ENCODE measurements around the gene TGFBR3L. TPM values are rescaled to one million over a fixed set of nuclear protein-coding genes. Genes with fewer than 3 reads are reported as not detected.

Gene TGFBR3L
- total RNA-seq, 2 donors from 2014 or later = 9.9 TPM; not detected in 1

DNA sequence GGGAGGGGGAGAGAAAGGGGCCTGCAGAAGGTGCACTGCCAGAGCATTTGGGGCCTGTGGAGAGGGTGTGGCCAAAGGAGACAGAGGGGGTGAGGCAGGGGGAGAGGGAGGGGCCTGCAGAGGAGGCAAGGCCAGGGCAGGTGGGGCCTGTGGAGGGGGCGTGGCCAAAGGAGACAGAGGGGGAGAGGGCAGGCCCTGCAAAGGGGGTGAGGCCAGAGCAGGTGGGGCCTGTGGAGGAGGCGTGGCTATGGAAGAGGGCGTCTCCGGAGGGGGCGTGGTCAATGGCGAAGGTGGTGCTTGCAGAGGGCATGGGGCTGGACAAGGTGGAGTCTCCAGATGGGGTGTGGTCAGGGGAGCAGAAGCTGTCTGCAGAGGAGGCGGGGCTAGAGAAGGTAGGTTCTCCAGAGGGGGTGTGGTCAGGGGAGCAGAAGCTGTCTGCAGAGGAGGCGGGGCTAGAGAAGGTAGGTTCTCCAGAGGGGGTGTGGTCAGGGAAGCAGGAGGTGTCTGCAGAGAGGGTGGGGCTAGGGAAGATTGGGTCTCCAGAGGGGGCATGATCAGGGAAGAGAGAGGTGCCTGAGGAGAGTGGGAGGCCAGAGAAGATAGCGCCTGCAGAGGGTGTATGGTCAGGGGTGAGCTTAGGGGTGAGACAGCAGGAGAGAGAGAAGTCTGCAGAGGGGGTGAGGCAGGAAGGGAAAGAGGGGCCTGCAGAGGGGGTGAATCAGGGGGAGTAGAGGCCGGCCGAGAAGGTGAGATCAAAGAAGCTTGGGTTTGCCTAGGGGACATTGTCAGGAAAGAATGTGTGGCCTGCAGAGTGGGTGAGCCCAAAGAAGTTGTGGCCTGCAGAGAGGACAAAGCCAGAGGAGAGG is 43.8 kb upstream of the TGFBR3L start:
- ATAC-seq = no peak
- Histone ChIP-seq H3K36me3 (replicated peaks in 1 of 2; ENCODE audit: insufficient read depth in 1 of 2, low read depth in 2 of 2) (no peaks in the 10 kb centered on the region), H3K4me1 (peaks cover 54% of the 10 kb centered on the region), H3K27me3 (no peaks in the 10 kb centered on the region), H3K27ac (peak overlapping the region in 3 of 4 donors; percentile 76 to 85 (median 81)), H3K4me3 (no peak overlapping the region), H3K9me3 (no peaks in the 10 kb centered on the region)
- DNase-seq = peak; percentile 66 to 71 (median 70)
- TF ChIP-seq, protein P1, sequence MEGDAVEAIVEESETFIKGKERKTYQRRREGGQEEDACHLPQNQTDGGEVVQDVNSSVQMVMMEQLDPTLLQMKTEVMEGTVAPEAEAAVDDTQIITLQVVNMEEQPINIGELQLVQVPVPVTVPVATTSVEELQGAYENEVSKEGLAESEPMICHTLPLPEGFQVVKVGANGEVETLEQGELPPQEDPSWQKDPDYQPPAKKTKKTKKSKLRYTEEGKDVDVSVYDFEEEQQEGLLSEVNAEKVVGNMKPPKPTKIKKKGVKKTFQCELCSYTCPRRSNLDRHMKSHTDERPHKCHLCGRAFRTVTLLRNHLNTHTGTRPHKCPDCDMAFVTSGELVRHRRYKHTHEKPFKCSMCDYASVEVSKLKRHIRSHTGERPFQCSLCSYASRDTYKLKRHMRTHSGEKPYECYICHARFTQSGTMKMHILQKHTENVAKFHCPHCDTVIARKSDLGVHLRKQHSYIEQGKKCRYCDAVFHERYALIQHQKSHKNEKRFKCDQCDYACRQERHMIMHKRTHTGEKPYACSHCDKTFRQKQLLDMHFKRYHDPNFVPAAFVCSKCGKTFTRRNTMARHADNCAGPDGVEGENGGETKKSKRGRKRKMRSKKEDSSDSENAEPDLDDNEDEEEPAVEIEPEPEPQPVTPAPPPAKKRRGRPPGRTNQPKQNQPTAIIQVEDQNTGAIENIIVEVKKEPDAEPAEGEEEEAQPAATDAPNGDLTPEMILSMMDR (IDR thresholded peaks at IDR 0.05) = no peak
- no peak for TF ChIP-seq POLR2A (IDR thresholded peaks at IDR 0.05)
- intact Hi-C loops (cut with DNase I) = no loop called here
- WGBS, 2 donors = 52 to 57% methylated on average over 11 of the region's 11 CpGs

DNA sequence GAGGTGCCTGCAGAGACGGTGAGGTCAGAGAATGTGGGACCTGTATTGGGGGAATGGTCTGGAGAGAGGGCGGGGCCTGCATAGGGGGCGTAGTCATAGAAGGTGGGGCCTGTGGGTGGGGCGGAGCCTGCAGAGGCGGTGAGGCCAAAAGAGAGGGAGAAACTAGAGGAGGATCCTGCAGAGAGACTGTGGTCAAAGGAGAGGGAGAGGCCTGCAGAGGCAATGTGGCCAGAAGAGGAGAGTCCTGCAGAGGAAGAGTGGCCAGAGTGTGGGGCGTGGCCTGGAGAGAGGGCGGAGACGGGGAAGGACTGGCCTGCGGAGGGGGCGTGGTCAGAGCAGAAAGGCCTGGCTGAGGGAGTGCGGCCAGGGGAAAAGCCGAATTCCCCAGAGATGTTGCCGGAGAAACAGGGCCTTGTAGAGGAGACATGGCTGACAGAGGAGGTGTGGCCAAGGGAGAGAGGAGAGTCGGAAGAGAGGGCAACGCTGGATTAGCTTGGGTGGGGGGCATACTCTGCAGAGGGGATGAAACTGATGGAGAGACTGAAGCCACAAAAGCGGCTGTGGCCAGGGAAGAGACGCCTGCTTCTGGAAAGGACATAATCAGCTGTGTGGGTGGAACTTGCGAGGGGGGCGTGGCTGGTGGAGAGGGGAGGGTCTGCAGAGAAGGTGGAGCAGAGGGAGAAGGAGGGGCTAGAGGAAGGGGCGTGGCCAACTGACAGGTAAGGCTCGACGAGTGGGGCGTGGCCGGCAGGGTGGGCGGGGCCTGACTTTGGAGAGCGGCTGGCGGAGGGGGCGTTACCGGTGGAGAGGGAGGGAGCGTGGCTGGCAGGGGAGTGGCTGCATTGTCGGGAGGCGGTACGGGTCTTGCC is 43.0 kb upstream of the TGFBR3L start:
- Histone ChIP-seq H3K9me3 (no peaks in the 10 kb centered on the region), H3K4me1 (peaks cover 54% of the 10 kb centered on the region), H3K27ac (peak overlapping the region in 3 of 4 donors; percentile 76 to 85 (median 81)), H3K4me3 (no peak overlapping the region), H3K27me3 (no peaks in the 10 kb centered on the region), H3K36me3 (replicated peaks in 1 of 2; ENCODE audit: insufficient read depth in 1 of 2, low read depth in 2 of 2) (no peaks in the 10 kb centered on the region)
- peak; percentile 34 for ATAC-seq
- TF ChIP-seq, protein P1 (IDR thresholded peaks at IDR 0.05) = no peak
- TF ChIP-seq POLR2A (IDR thresholded peaks at IDR 0.05) = peak in 2 of 3 donors; percentile 11 to 39
- 6 to 7% methylated on average over 31 to 33 of the region's 33 CpGs for WGBS, 2 donors
- intact Hi-C loops (cut with DNase I) = no loop called here
- DNase-seq = peak; percentile 94 to 98 (median 96)

DNA sequence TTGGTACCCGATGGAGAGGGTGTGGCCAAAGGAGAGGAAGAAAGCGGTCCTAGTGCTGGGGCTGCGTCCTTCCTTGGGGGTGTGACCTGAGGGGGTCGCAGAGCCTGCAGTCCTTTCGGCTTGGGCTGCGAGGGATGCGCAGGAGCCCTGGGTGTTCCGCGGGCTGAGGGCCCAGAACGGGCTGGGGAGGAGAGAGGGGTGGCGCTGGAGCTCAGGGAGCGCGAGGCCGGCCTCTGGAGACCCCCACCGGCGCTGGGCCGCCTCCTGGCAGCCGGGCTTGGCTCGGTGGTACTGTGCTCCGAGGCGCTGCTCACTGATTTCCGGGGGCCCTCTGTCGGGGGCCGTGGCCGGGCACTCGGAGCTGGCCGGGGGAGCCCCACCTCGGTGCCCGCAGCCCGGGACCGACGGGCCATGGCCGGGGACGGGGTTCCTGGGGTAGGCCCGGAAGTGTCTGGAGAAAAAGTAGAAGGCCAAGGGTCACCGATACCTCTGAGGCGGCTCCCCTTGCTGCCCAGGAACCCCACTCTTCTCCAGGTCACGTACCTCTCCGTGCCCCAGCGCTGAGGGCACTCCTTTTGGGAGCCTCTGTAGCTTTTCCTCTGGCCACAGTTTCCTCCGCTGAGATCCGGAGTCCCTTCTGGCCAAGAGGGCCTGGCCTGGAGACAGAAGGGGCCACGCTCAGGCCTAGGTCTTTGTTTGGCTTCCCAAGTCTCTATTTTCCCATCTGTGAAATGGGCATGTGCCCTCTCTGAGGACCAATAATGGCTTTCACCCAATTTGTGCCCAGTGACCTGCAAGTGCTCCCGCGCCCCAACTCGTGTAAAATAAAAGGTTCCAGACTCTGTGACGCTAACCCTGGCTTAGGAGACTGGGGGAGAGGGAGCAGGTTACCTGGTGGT is 42.1 kb upstream of the TGFBR3L start:
- no peaks in the 10 kb centered on the region for H3K36me3 ChIP-seq (replicated peaks in 1 of 2; ENCODE audit: insufficient read depth in 1 of 2, low read depth in 2 of 2)
- intact Hi-C loops (cut with DNase I) = no loop called here
- 74 to 85% methylated on average over 13 to 47 of the region's 47 CpGs for WGBS, 2 donors
- TF ChIP-seq POLR2A (IDR thresholded peaks at IDR 0.05) = no peak
- TF ChIP-seq, protein P1 (IDR thresholded peaks at IDR 0.05) = no peak
- peaks cover 54% of the 10 kb centered on the region for H3K4me1 ChIP-seq
- DNase-seq (no peak), ATAC-seq (no peak)
- H3K4me3 ChIP-seq = no peak overlapping the region
- no peaks in the 10 kb centered on the region for H3K27me3 ChIP-seq
- peak overlapping the region in 2 of 4 donors; percentile 76 to 85 for H3K27ac ChIP-seq
- H3K9me3 ChIP-seq = no peaks in the 10 kb centered on the region

DNA sequence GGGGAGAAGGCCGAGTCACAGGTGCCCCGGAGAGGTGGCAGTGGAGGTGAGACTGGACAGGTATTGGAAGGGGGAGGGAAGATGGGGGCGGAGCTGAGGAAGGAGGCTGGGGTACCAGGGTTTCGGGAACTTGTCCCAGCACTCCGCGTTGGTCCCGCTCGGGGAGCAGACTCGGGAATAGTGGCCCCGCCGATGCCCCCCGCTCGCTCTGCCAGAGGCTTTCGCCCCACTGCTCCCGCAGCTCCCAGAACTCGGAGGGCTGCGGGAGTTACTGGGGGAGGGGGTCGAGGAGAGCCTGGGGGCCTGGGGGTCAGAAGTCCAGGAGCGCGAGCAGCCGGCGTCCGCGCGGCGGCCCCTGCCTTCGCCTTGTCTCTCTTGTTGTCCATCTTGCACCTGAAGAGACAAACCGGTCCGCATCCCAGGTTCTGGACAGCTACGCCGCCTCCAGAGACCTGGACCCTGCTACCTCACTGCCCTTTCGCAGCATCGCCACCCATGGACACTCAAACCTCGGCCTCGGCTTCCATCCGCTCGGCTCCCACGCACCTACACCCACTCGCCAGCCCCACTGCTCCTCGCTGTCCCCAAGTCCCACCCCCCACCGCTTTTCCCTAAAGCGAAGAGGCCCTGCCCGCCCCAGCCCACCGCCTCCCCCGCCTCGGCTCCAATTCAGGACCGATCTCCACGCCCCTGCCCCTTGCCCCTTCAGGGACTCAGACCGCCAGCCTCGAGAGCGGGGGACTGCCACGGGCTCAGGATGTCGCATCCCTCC is 41.1 kb upstream of the TGFBR3L start:
- no peak for ATAC-seq
- Histone ChIP-seq H3K4me3 (no peak overlapping the region), H3K27ac (peak overlapping the region in 2 of 4 donors; percentile 8 to 13), H3K9me3 (no peaks in the 10 kb centered on the region), H3K4me1 (peaks cover 51% of the 10 kb centered on the region), H3K27me3 (no peaks in the 10 kb centered on the region), H3K36me3 (replicated peaks in 1 of 2; ENCODE audit: insufficient read depth in 1 of 2, low read depth in 2 of 2) (no peaks in the 10 kb centered on the region)
- intact Hi-C loops (cut with DNase I) = no loop called here
- WGBS, 2 donors = 38 to 59% methylated on average over 26 to 41 of the region's 53 CpGs
- no peak for DNase-seq
- TF ChIP-seq, protein P1 (IDR thresholded peaks at IDR 0.05) = no peak
- no peak for TF ChIP-seq POLR2A (IDR thresholded peaks at IDR 0.05)

Data from body of pancreas (tissue), 4 donors.